Inferior parietal cortex (tissue), 1 donor: ENCODE data around the gene MESD.
A peak's percentile ranks its signal among the peaks of the same experiment; 100 is the strongest.

ENCODE experiments used
- DNase-seq: peaks from one replicate; pipeline ENCODE4 v3.0.0-alpha.2; 2016; ENCODE audit errors: extremely low spot score

The MESD gene

GRCh38 chr15:81015621-81016488 lies 26.2 kb upstream of the MESD start:
- peak; percentile 69 for DNase-seq

GRCh38 chr15:81014446-81015093 lies 25.0 kb upstream of the MESD start:
- no peak for DNase-seq

GRCh38 chr15:81013396-81013929 lies 23.8 kb upstream of the MESD start:
- no peak for DNase-seq

GRCh38 chr15:81012588-81012987 lies 23.0 kb upstream of the MESD start:
- no peak for DNase-seq

GRCh38 chr15:81011593-81011992 lies 22.0 kb upstream of the MESD start:
- DNase-seq, result no peak

- no peak for DNase-seq
Observed at GRCh38 chr15:81010086-81010485, 20.5 kb upstream of the MESD start.

- no peak for DNase-seq
Observed at GRCh38 chr15:81008312-81008711, 18.7 kb upstream of the MESD start.

GRCh38 chr15:81007428-81008064 lies 17.9 kb upstream of the MESD start:
- DNase-seq, result no peak

- no peak for DNase-seq
Observed at GRCh38 chr15:81006124-81006523, 16.5 kb upstream of the MESD start.

GRCh38 chr15:81003097-81003350 lies 13.4 kb upstream of the MESD start:
- DNase-seq, result no peak

GRCh38 chr15:81002331-81003096 lies 12.9 kb upstream of the MESD start:
- no peak for DNase-seq

- DNase-seq, result no peak
Observed at GRCh38 chr15:81002009-81002330, 12.4 kb upstream of the MESD start.

GRCh38 chr15:81001152-81002008 lies 11.8 kb upstream of the MESD start:
- DNase-seq, result no peak

- DNase-seq, result peak; percentile 69
Observed at GRCh38 chr15:81000624-81001151, 11.1 kb upstream of the MESD start, which contains the start of gene TLNRD1. TSS of gene TLNRD1 (plus strand) at chr15:81000923. CDS start at chr15:81002272, 1,349 bp downstream.

GRCh38 chr15:81000144-81000623 lies 10.6 kb upstream of the MESD start:
- no peak for DNase-seq

- no peak for DNase-seq
Observed at GRCh38 chr15:80999623-81000036, 10.0 kb upstream of the MESD start.

GRCh38 chr15:80998251-80998650 lies 8.6 kb upstream of the MESD start:
- no peak for DNase-seq

GRCh38 chr15:80997692-80998091 lies 8.1 kb upstream of the MESD start:
- DNase-seq, result no peak

- DNase-seq, result no peak
Observed at GRCh38 chr15:80996247-80996646, 6.6 kb upstream of the MESD start.

- no peak for DNase-seq
Observed at GRCh38 chr15:80992441-80992840, 2.8 kb upstream of the MESD start.

GRCh38 chr15:80992006-80992405 lies 2.4 kb upstream of the MESD start:
- no peak for DNase-seq
